Neural cell (in vitro differentiated cells): ENCODE measurements around the gene TOX2. TPM values are rescaled to one million over a fixed set of nuclear protein-coding genes. Genes with fewer than 3 reads are reported as not detected.

Experiments
- H2AFZ ChIP-seq: fragments of 200-600, 300-800 bp; sonication (generic), shearing (Covaris generic); 2 replicates; pipeline ENCODE4 v1.6.0; 2014; ENCODE audit warnings: low read depth, mild to moderate bottlenecking, antibody characterized with exemption, low read length, moderate library complexity
- H3F3A ChIP-seq: fragments of 200-600 bp; shearing (Covaris generic); 2 replicates; pipeline ENCODE4 v1.6.1; 2016; ENCODE audit warnings: mild to moderate bottlenecking, moderate library complexity, mixed read lengths, antibody characterized with exemption, low read length; ENCODE audit not compliant: insufficient read depth, poor library complexity, severe bottlenecking
- H3K27ac ChIP-seq: fragments of 200-600, 300-800 bp; sonication (generic), shearing (Covaris generic); 2 replicates; pipeline ENCODE4 v1.5.1; 2014; ENCODE audit warnings: mild to moderate bottlenecking, low read length, moderate library complexity
- H3K27me3 ChIP-seq: fragments of 300-800, 200-600 bp; sonication (generic), shearing (Covaris generic); 2 replicates; pipeline ENCODE4 v1.6.0; 2014; ENCODE audit warnings: mild to moderate bottlenecking, low read depth, low read length, moderate library complexity; ENCODE audit not compliant: insufficient read depth
- H3K36me3 ChIP-seq: fragments of 300-800, 200-600 bp; sonication (generic), shearing (Covaris generic); 2 replicates; pipeline ENCODE4 v1.5.1; 2014; ENCODE audit warnings: mild to moderate bottlenecking, antibody characterized with exemption, low read length, moderate library complexity; ENCODE audit not compliant: insufficient read depth
- H3K4me2 ChIP-seq: fragments of 300-800, 200-600 bp; sonication (generic), shearing (Covaris generic); 2 replicates; pipeline ENCODE4 v1.6.0; 2014; ENCODE audit warnings: mild to moderate bottlenecking, low read length
- H3K4me3 ChIP-seq: fragments of 300-800, 200-600 bp; sonication (generic), shearing (Covaris generic); 2 replicates; pipeline ENCODE4 v1.5.1; 2014; ENCODE audit warnings: mild to moderate bottlenecking, low read length, moderate library complexity
- H3K79me2 ChIP-seq: fragments of 200-600 bp; shearing (Covaris generic); replicated peaks from 2 replicates; pipeline ENCODE4 v1.6.0; 2014; ENCODE audit warnings: mild to moderate bottlenecking, low read length, moderate library complexity; ENCODE audit not compliant: insufficient read depth
- H3K9ac ChIP-seq: fragments of 300-800, 200-600 bp; sonication (generic), shearing (Covaris generic); 2 replicates; pipeline ENCODE4 v1.6.1; 2016; ENCODE audit warnings: mild to moderate bottlenecking, low read length, mixed read lengths
- H3K9me2 ChIP-seq: fragments of 200-600 bp; shearing (Covaris generic); 2 replicates; pipeline ENCODE4 v1.6.1; 2016; ENCODE audit warnings: mild to moderate bottlenecking, low read length, mixed read lengths; ENCODE audit not compliant: insufficient read depth
- H3K9me3 ChIP-seq: fragments of 200-600, 300-800 bp; sonication (generic), shearing (Covaris generic); 2 replicates; pipeline ENCODE4 v1.6.1; 2016; ENCODE audit warnings: mild to moderate bottlenecking, mixed run types, low read length, moderate library complexity, mixed read lengths
- H4K20me1 ChIP-seq: fragments of 200-600 bp; shearing (Covaris generic); 2 replicates; pipeline ENCODE4 v1.6.1; 2016; ENCODE audit warnings: mild to moderate bottlenecking, mixed run types; ENCODE audit not compliant: insufficient read depth
- CTCF ChIP-seq: fragments of 450-650 bp; IDR thresholded peaks from 2 replicates; pipeline ENCODE4 v1.5.1; 2014; ENCODE audit warnings: antibody characterized with exemption, mild to moderate bottlenecking, moderate library complexity; ENCODE audit not compliant: poor library complexity, severe bottlenecking
- EP300 ChIP-seq: fragments of 450-650 bp; conservative IDR thresholded peaks from 2 replicates; pipeline ENCODE4 v1.6.1; 2014; ENCODE audit warnings: antibody characterized with exemption, mild to moderate bottlenecking, moderate library complexity; ENCODE audit not compliant: poor library complexity, severe bottlenecking
- EZH2 ChIP-seq: fragments of 200-600, 300-800 bp; shearing (Covaris generic), sonication (generic); IDR thresholded peaks from 2 replicates; pipeline ENCODE4 v1.6.1; 2014; ENCODE audit warnings: antibody characterized with exemption, low read length, borderline replicate concordance, mild to moderate bottlenecking; ENCODE audit not compliant: insufficient read depth, poor library complexity, severe bottlenecking
- MXI1 ChIP-seq: fragments of 450-650 bp; conservative IDR thresholded peaks from 2 replicates; pipeline ENCODE4 v1.6.1; 2014; ENCODE audit warnings: antibody characterized with exemption, mild to moderate bottlenecking; ENCODE audit not compliant: poor library complexity, severe bottlenecking
- POLR2AphosphoS5 ChIP-seq: IDR thresholded peaks from 2 replicates; pipeline ENCODE4 v1.6.1; 2012
- RAD21 ChIP-seq: fragments of 450-650 bp; conservative IDR thresholded peaks from 2 replicates; pipeline ENCODE4 v1.6.1; 2014; ENCODE audit warnings: antibody characterized with exemption, mild to moderate bottlenecking, moderate library complexity
- REST ChIP-seq: IDR thresholded peaks from 2 replicates; pipeline ENCODE4 v1.6.1; 2012; ENCODE audit warnings: borderline replicate concordance
- SMC3 ChIP-seq: fragments of 450-650 bp; conservative IDR thresholded peaks from 2 replicates; pipeline ENCODE4 v1.6.1; 2014; ENCODE audit warnings: antibody characterized with exemption, mild to moderate bottlenecking, moderate library complexity; ENCODE audit not compliant: poor library complexity
- TAF1 ChIP-seq: IDR thresholded peaks from 2 replicates; pipeline ENCODE4 v1.6.1; 2012; ENCODE audit warnings: low read depth
- polyA plus RNA-seq: library from polyadenylated mRNA; depleted of rRNA; stranded (reverse); fragments of >200 nt; gene quantifications from 2 replicates; pipeline ENCODE4 v1.2.3, GENCODE V29; 2014

TOX2 gene
- polyA plus RNA-seq, 1 donor from 2014 or later: 0.89 TPM

GRCh38 chr20:44112456-44112855, 197.8 kb downstream of the TOX2 start:
- TF ChIP-seq EZH2 (no peak), CTCF (no peak), RAD21 (no peak), SMC3 (no peak), MXI1 (no peak), EP300 (no peak)

GRCh38 chr20:44112889-44113617, 198.4 kb downstream of the TOX2 start:
- no peaks in the 10 kb centered on the region for H3F3A ChIP-seq
- peaks cover 2% of the 10 kb centered on the region for H3K9me3 ChIP-seq
- H3K9ac ChIP-seq: no peak overlapping the region
- no peaks in the 10 kb centered on the region for H3K79me2 ChIP-seq
- H3K27ac ChIP-seq: no peak overlapping the region
- no peak overlapping the region for H3K4me2 ChIP-seq
- TF ChIP-seq REST (no peak), EZH2 (no peak), TAF1 (no peak), RAD21 (no peak), CTCF (no peak), EP300 (no peak), POLR2AphosphoS5 (no peak), MXI1 (no peak), SMC3 (no peak)
- H3K4me3 ChIP-seq: no peak overlapping the region
- no peaks in the 10 kb centered on the region for H3K36me3 ChIP-seq
- no peaks in the 10 kb centered on the region for H3K27me3 ChIP-seq
- no peak overlapping the region for H2AFZ ChIP-seq
- H3K9me2 ChIP-seq: no peaks in the 10 kb centered on the region
- no peaks in the 10 kb centered on the region for H4K20me1 ChIP-seq

More at GRCh38 chr20:44112456-44112855, 197.8 kb downstream of the TOX2 start:
- Histone ChIP-seq H3K27me3 (no peaks in the 10 kb centered on the region), H3F3A (no peaks in the 10 kb centered on the region), H3K9ac (no peak overlapping the region), H3K79me2 (no peaks in the 10 kb centered on the region), H3K4me2 (no peak overlapping the region), H3K9me3 (peaks cover 4% of the 10 kb centered on the region), H3K4me3 (no peak overlapping the region), H2AFZ (no peak overlapping the region), H3K9me2 (no peaks in the 10 kb centered on the region), H3K27ac (no peak overlapping the region), H3K36me3 (no peaks in the 10 kb centered on the region), H4K20me1 (no peaks in the 10 kb centered on the region)
